HFFc6 (cell line): ENCODE measurements around the gene KCNA10. TPM values are rescaled to one million over a fixed set of nuclear protein-coding genes. Genes with fewer than 3 reads are reported as not detected.

ENCODE experiments used
- DNase-seq: peaks from one replicate; pipeline ENCODE4 v3.0.0-alpha.2; 2018
- H3K27ac Mint-ChIP-seq: 2 replicates; pipeline ENCODE4 v1.8.0; 2020; ENCODE audit warnings: mild to moderate bottlenecking, mixed read lengths
- H3K27me3 Mint-ChIP-seq: 2 replicates; pipeline ENCODE4 v1.8.0; 2021; ENCODE audit warnings: mild to moderate bottlenecking, moderate library complexity, mixed read lengths; ENCODE audit not compliant: insufficient read depth
- H3K36me3 Mint-ChIP-seq: 2 replicates; pipeline ENCODE4 v1.8.0; 2021; ENCODE audit warnings: low read depth, mixed read lengths
- H3K4me1 Mint-ChIP-seq: 2 replicates; pipeline ENCODE4 v1.8.0; 2020; ENCODE audit warnings: low read depth, mixed read lengths
- H3K4me3 Mint-ChIP-seq: 2 replicates; pipeline ENCODE4 v1.8.0; 2020; ENCODE audit warnings: mild to moderate bottlenecking, moderate library complexity, mixed read lengths
- H3K9me3 Mint-ChIP-seq: 2 replicates; pipeline ENCODE4 v1.8.0; 2020; ENCODE audit warnings: mild to moderate bottlenecking, mixed read lengths
- CTCF ChIP-seq: fragments of 200-600 bp; sonication (generic); IDR thresholded peaks from 2 replicates; pipeline ENCODE4 v1.5.0; 2021; ENCODE audit warnings: antibody characterized with exemption, mild to moderate bottlenecking
- total RNA-seq, 6 experiments: library from RNA; stranded (reverse); fragmentation: NEBNext Ultra II Directional; extraction: Animal tissue kit (Norgen Biotek cat#: 25700); gene quantifications; 2 replicates in 1 of 6; 3 replicates in 5 of 6; pipeline ENCODE4 v1.2.3, GENCODE V29; 2021

KCNA10 gene
- total RNA-seq, 6 experiments from 2014 or later: not detected

GRCh38 chr1:110493059-110493699 is 25.8 kb downstream of the KCNA10 start:
- Mint-ChIP-seq H3K9me3 (no peaks in the 10 kb centered on the region), H3K4me1 (no peaks in the 10 kb centered on the region), H3K27me3 (peaks cover 13% of the 10 kb centered on the region; the same call in 1 of the 2 replicates), H3K36me3 (no peaks in the 10 kb centered on the region), H3K4me3 (no peak overlapping the region), H3K27ac (no peak overlapping the region)
- TF ChIP-seq CTCF: no peak
- DNase-seq: no peak

DNA sequence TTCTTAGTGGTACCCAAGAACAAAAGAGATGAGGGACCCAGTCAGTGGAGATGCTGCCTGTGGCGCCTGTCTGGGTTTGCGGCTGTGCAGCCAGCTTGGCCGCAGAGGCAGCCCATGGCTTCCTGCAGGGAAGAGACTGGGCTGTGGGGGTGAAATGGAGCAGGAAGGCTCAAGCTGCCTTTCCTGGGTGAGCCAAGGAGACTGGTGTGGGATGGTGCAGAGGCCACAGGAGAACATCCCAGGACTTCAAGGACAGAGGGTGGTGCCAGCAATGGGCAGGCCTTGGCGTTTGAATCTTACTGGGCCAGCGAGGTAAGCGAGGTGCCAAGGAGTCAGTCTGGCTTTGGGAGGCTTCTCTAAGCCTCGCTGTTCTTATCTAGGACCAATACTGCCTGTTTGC is 26.4 kb downstream of the KCNA10 start:
- H3K4me3 Mint-ChIP-seq: no peak overlapping the region
- DNase-seq: no peak
- H3K36me3 Mint-ChIP-seq: no peaks in the 10 kb centered on the region
- 0 out of 2 replicates have a peak, but pooled peaks cover 4% of the 10 kb centered on the region for H3K4me1 Mint-ChIP-seq
- no peaks in the 10 kb centered on the region for H3K9me3 Mint-ChIP-seq
- H3K27me3 Mint-ChIP-seq: peaks cover 16% of the 10 kb centered on the region
- TF ChIP-seq CTCF: no peak
- H3K27ac Mint-ChIP-seq: no peak overlapping the region

GRCh38 chr1:110490791-110491451 is 28.1 kb downstream of the KCNA10 start:
- 0 out of 2 replicates have a peak, but pooled peaks cover 7% of the 10 kb centered on the region for H3K4me1 Mint-ChIP-seq
- TF ChIP-seq CTCF: no peak
- H3K27ac Mint-ChIP-seq: no peak overlapping the region
- no peaks in the 10 kb centered on the region for H3K36me3 Mint-ChIP-seq
- no peaks in the 10 kb centered on the region for H3K9me3 Mint-ChIP-seq
- DNase-seq: no peak
- peaks cover 22% of the 10 kb centered on the region for H3K27me3 Mint-ChIP-seq
- H3K4me3 Mint-ChIP-seq: no peak overlapping the region

- TF ChIP-seq CTCF: no peak
- Mint-ChIP-seq H3K27ac (no peak overlapping the region), H3K4me1 (0 out of 2 replicates have a peak, but pooled peaks cover 7% of the 10 kb centered on the region), H3K27me3 (peaks cover 28% of the 10 kb centered on the region), H3K4me3 (no peak overlapping the region), H3K36me3 (no peaks in the 10 kb centered on the region), H3K9me3 (no peaks in the 10 kb centered on the region)
- no peak for DNase-seq
Measured at GRCh38 chr1:110489973-110490542, 28.9 kb downstream of the KCNA10 start.

DNA sequence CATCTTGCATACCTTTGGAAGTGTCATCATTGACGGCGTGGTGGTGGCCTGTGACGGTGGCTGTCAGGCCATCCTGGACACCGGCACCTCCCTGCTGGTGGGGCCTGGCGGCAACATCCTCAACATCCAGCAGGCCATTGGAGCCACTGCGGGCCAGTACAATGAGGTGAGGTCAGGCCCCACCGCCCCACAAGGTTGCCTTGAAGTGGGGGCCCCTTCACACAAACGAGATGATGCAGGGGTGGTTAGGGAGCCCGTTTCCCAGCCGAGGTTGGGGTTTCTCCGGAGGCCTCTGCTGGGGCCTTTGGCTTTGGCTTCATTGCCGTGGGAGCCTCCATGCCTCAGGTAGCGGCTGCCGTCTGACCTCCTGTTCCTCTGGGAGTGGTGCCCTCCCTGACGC is 29.6 kb downstream of the KCNA10 start:
- no peak for DNase-seq
- Mint-ChIP-seq H3K4me1 (0 out of 2 replicates have a peak, but pooled peaks cover 7% of the 10 kb centered on the region), H3K9me3 (no peaks in the 10 kb centered on the region), H3K27me3 (peaks cover 34% of the 10 kb centered on the region), H3K36me3 (no peaks in the 10 kb centered on the region), H3K27ac (no peak overlapping the region), H3K4me3 (no peak overlapping the region)
- TF ChIP-seq CTCF: no peak
